ENCODE data around the gene DLX1. TPM values are rescaled to one million over a fixed set of nuclear protein-coding genes. Genes with fewer than 3 reads are reported as not detected.

The DLX1 gene
- total and polyA plus RNA-seq, 2 of the 8 experiments (the other 6 are each of a cell fraction or from before 2014, with no cell fraction given), result 0.11 TPM; not detected in 1

- Histone ChIP-seq H4K91ac (replicated peaks; ENCODE audit: insufficient read length, low read length) (no peak overlapping the region), H3K79me1 (ENCODE audit: low read depth, low read length) (no peaks in the 10 kb centered on the region), H3K14ac (ENCODE audit: insufficient read length) (no peak overlapping the region), H4K20me1 (replicated peaks in 1 of 2; ENCODE audit: control insufficient read depth in 1 of 2, insufficient read depth in 2 of 2, low read length in 2 of 2) (peaks cover 0 to 5% of the 10 kb centered on the region in 2 experiments), H3K36me3 (ENCODE audit: control insufficient read depth in 2 of 4, insufficient read depth in 4 of 4, low read length in 3 of 4) (no peaks in the 10 kb centered on the region), H3K4me2 (ENCODE audit: insufficient read depth in 1 of 2, low read depth in 2 of 2, low read length in 2 of 2) (no peak overlapping the region), H3K27ac (ENCODE audit: low read depth, low read length) (no peak overlapping the region), H2BK12ac (ENCODE audit: low read depth, low read length) (no peak overlapping the region), H3K9ac (replicated peaks in 1 of 4; ENCODE audit: extremely low read depth in 1 of 4, low read depth in 3 of 4, low read length in 3 of 4) (no peak overlapping the region), H4K8ac (ENCODE audit: extremely low read depth, insufficient read depth, low read length) (no peak overlapping the region), H4K5ac (ENCODE audit: insufficient read length, low read depth, low read length) (no peak overlapping the region), H2AFZ (ENCODE audit: low read length) (no peak overlapping the region), H2BK5ac (ENCODE audit: low read depth, low read length) (no peak overlapping the region), H3K79me2 (ENCODE audit: control insufficient read depth in 1 of 2, insufficient read depth in 2 of 2, low read length in 2 of 2) (no peaks in the 10 kb centered on the region), H3K27me3 (replicated peaks in 1 of 4; ENCODE audit: control insufficient read depth in 3 of 4, extremely low read depth in 1 of 4, insufficient read depth in 3 of 4, low read length in 3 of 4) (peaks cover 0 to 15% (median 8%) of the 10 kb centered on the region in 4 experiments; a peak in 4 of 7 replicates), H3K4me3 (ENCODE audit: extremely low read depth in 1 of 4, insufficient read depth in 2 of 4, low read depth in 3 of 4, low read length in 4 of 4) (no peak overlapping the region), H3K9me3 (ENCODE audit: insufficient read depth in 2 of 2, low read depth in 1 of 2, low read length in 1 of 2) (no peaks in the 10 kb centered on the region), H3K23ac (ENCODE audit: insufficient read length) (no peak overlapping the region), H3K56ac (replicated peaks; ENCODE audit: insufficient read length, low read depth, low read length) (no peak overlapping the region), H2BK120ac (replicated peaks; ENCODE audit: low read depth, low read length) (no peak overlapping the region), H3K18ac (ENCODE audit: extremely low read depth, low read length) (no peak overlapping the region), H3K4me1 (replicated peaks in 1 of 4; ENCODE audit: control insufficient read depth in 3 of 4, insufficient read depth in 4 of 4, low read length in 3 of 4) (no peaks in the 10 kb centered on the region), H3K23me2 (ENCODE audit: low read depth, low read length) (no peaks in the 10 kb centered on the region), H2BK20ac (ENCODE audit: low read length) (no peak overlapping the region), H2BK15ac (ENCODE audit: low read length) (no peak overlapping the region), H2AK5ac (ENCODE audit: low read depth, low read length) (no peak overlapping the region), H3K4ac (replicated peaks; ENCODE audit: insufficient read length, low read depth, low read length) (no peak overlapping the region)
- CTCF ChIA-PET (ENCODE audit: partially characterized antibody), result interaction anchor here (1.0 to 4.8 kb wide), 5 partner anchors 11 to 412 kb away, joined by 3 to 38 read pairs (median 3); no protein-coding TSS in a partner anchor
- WGBS, 2 experiments (ENCODE audit: extremely low coverage in 1 of 2, insufficient coverage in 1 of 2, insufficient read length in 1 of 2, insufficient replicate concordance in 2 of 2, low coverage in 1 of 2, low lambda C conversion rate in 2 of 2, missing lambda C conversion rate in 1 of 2), result 75% methylated on average over 5 of the region's 5 CpGs; no CpG with 5 or more reads in 1 of the 2 experiments
- TF ChIP-seq CEBPB (IDR thresholded peaks at IDR 0.05; ENCODE audit: low read depth, low read length), result no peak
- no peak for TF ChIP-seq SAP30 (IDR thresholded peaks at IDR 0.05; ENCODE audit: insufficient read depth, insufficient replicate concordance, low read length)
- TF ChIP-seq TBP (IDR thresholded peaks at IDR 0.05; ENCODE audit: low read depth, low read length), result no peak
- no peak for TF ChIP-seq POLR2A (IDR thresholded peaks at IDR 0.05; ENCODE audit: control extremely low read depth in 1 of 2, low read depth in 2 of 2, low read length in 2 of 2)
- TF ChIP-seq CHD1 (IDR thresholded peaks at IDR 0.05; ENCODE audit: low read depth, low read length), result no peak
- TF ChIP-seq KDM5A (IDR thresholded peaks at IDR 0.05; ENCODE audit: low read length), result no peak
- TF ChIP-seq RBBP5 (IDR thresholded peaks at IDR 0.05; ENCODE audit: borderline replicate concordance, low read depth, low read length), result no peak
- TF ChIP-seq BCL11A (IDR thresholded peaks at IDR 0.05; ENCODE audit: low read depth in 2 of 2, low read length in 2 of 2), result no peak
- no peak for TF ChIP-seq RNF2 (IDR thresholded peaks at IDR 0.05; ENCODE audit: borderline replicate concordance, low read depth, low read length, missing control alignments, poor library complexity, severe bottlenecking)
- no peak for TF ChIP-seq PHF8 (conservative IDR thresholded peaks at IDR 0.05; ENCODE audit: low read depth, low read length)
- TF ChIP-seq EZH2 (IDR thresholded peaks at IDR 0.05; ENCODE audit: low read depth, low read length, severe bottlenecking), result no peak
- TF ChIP-seq SP2 (IDR thresholded peaks at IDR 0.05; ENCODE audit: low read length), result no peak
- TF ChIP-seq EGR1 (IDR thresholded peaks at IDR 0.05; ENCODE audit: borderline replicate concordance, low read depth, low read length), result no peak
- DNase-seq (ENCODE audit: low read depth in 1 of 2, low spot score in 2 of 2) (no peak), FAIRE-seq (no peak)
- POLR2A ChIA-PET (ENCODE audit: partially characterized antibody), result no interaction called here
Observed at GRCh38 chr2:172116107-172116506, 30.8 kb downstream of the DLX1 start.

All from H1 (cell line).